ENCODE measurements around the gene NPHS1. TPM values are rescaled to one million over a fixed set of nuclear protein-coding genes. Genes with fewer than 3 reads are reported as not detected.

The NPHS1 gene
- total and polyA plus RNA-seq, 2 donors (not counting 1 experiment from before 2014, with no cell fraction given), result not detected

GRCh38 chr19:35828692-35829301 is 23.5 kb downstream of the NPHS1 start:
- TF ChIP-seq CTCF (conservative IDR thresholded peaks at IDR 0.05 in 1 of 2, IDR thresholded peaks at IDR 0.05 in 1 of 2; ENCODE audit: low read depth in 1 of 2, low read length in 2 of 2) (no peak), EZH2 (IDR thresholded peaks at IDR 0.05; ENCODE audit: low read length, missing control alignments) (no peak)
- Histone ChIP-seq H3K9ac (ENCODE audit: insufficient read depth, low read length) (no peak overlapping the region), H3K4me3 (replicated peaks in 1 of 4; ENCODE audit: control extremely low read depth in 1 of 4, insufficient read depth in 1 of 4, low read depth in 3 of 4, low read length in 4 of 4) (no peak overlapping the region), H2AFZ (ENCODE audit: low read length) (no peak overlapping the region), H3K36me3 (ENCODE audit: control insufficient read depth, insufficient read depth, low read length) (no peaks in the 10 kb centered on the region), H3K27ac (ENCODE audit: insufficient read depth, low read length) (no peak overlapping the region), H3K4me2 (ENCODE audit: extremely low read depth, insufficient read depth, low read length) (no peak overlapping the region), H3K9me3 (ENCODE audit: control insufficient read depth, insufficient read depth, low read depth, low read length) (no peaks in the 10 kb centered on the region), H4K20me1 (ENCODE audit: control insufficient read depth, extremely low read depth, insufficient read depth, low read length) (no peaks in the 10 kb centered on the region), H3K27me3 (ENCODE audit: control insufficient read depth, insufficient read depth, low read length) (no peaks in the 10 kb centered on the region), H3K4me1 (ENCODE audit: control insufficient read depth, extremely low read depth, insufficient read depth, low read length) (no peaks in the 10 kb centered on the region), H3K79me2 (ENCODE audit: control insufficient read depth, insufficient read depth, low read length) (no peaks in the 10 kb centered on the region)
- DNase-seq (ENCODE audit: low read depth in 2 of 2), result peak; percentile 55 to 73

- Histone ChIP-seq H3K4me1 (ENCODE audit: control insufficient read depth, extremely low read depth, insufficient read depth, low read length) (no peaks in the 10 kb centered on the region), H3K79me2 (ENCODE audit: control insufficient read depth, insufficient read depth, low read length) (no peaks in the 10 kb centered on the region), H3K36me3 (ENCODE audit: control insufficient read depth, insufficient read depth, low read length) (no peaks in the 10 kb centered on the region), H3K27me3 (ENCODE audit: control insufficient read depth, insufficient read depth, low read length) (no peaks in the 10 kb centered on the region), H3K27ac (ENCODE audit: insufficient read depth, low read length) (no peak overlapping the region), H3K4me3 (replicated peaks in 1 of 4; ENCODE audit: control extremely low read depth in 1 of 4, insufficient read depth in 1 of 4, low read depth in 3 of 4, low read length in 4 of 4) (no peak overlapping the region), H3K9me3 (ENCODE audit: control insufficient read depth, insufficient read depth, low read depth, low read length) (no peaks in the 10 kb centered on the region), H3K9ac (ENCODE audit: insufficient read depth, low read length) (no peak overlapping the region), H2AFZ (ENCODE audit: low read length) (no peak overlapping the region), H4K20me1 (ENCODE audit: control insufficient read depth, extremely low read depth, insufficient read depth, low read length) (no peaks in the 10 kb centered on the region), H3K4me2 (ENCODE audit: extremely low read depth, insufficient read depth, low read length) (no peak overlapping the region)
- DNase-seq (ENCODE audit: low read depth in 2 of 2), result no peak
- TF ChIP-seq CTCF (conservative IDR thresholded peaks at IDR 0.05 in 1 of 2, IDR thresholded peaks at IDR 0.05 in 1 of 2; ENCODE audit: low read depth in 1 of 2, low read length in 2 of 2) (no peak), EZH2 (IDR thresholded peaks at IDR 0.05; ENCODE audit: low read length, missing control alignments) (no peak)
Measured at GRCh38 chr19:35824150-35824549, 28.2 kb downstream of the NPHS1 start.

GRCh38 chr19:35822579-35822978 is 29.7 kb downstream of the NPHS1 start:
- no peaks in the 10 kb centered on the region for H3K27me3 ChIP-seq (ENCODE audit: control insufficient read depth, insufficient read depth, low read length)
- no peak for TF ChIP-seq EZH2 (IDR thresholded peaks at IDR 0.05; ENCODE audit: low read length, missing control alignments)
- TF ChIP-seq CTCF (conservative IDR thresholded peaks at IDR 0.05 in 1 of 2, IDR thresholded peaks at IDR 0.05 in 1 of 2; ENCODE audit: low read depth in 1 of 2, low read length in 2 of 2), result no peak
- H4K20me1 ChIP-seq (ENCODE audit: control insufficient read depth, extremely low read depth, insufficient read depth, low read length), result no peaks in the 10 kb centered on the region
- DNase-seq (ENCODE audit: low read depth in 2 of 2), result no peak
- H3K4me3 ChIP-seq (replicated peaks in 1 of 4; ENCODE audit: control extremely low read depth in 1 of 4, insufficient read depth in 1 of 4, low read depth in 3 of 4, low read length in 4 of 4), result no peak overlapping the region
- H3K4me2 ChIP-seq (ENCODE audit: extremely low read depth, insufficient read depth, low read length), result no peak overlapping the region
- no peak overlapping the region for H3K27ac ChIP-seq (ENCODE audit: insufficient read depth, low read length)
- no peak overlapping the region for H2AFZ ChIP-seq (ENCODE audit: low read length)
- H3K9ac ChIP-seq (ENCODE audit: insufficient read depth, low read length), result no peak overlapping the region
- H3K79me2 ChIP-seq (ENCODE audit: control insufficient read depth, insufficient read depth, low read length), result no peaks in the 10 kb centered on the region
- H3K9me3 ChIP-seq (ENCODE audit: control insufficient read depth, insufficient read depth, low read depth, low read length), result no peaks in the 10 kb centered on the region
- H3K4me1 ChIP-seq (ENCODE audit: control insufficient read depth, extremely low read depth, insufficient read depth, low read length), result no peaks in the 10 kb centered on the region
- no peaks in the 10 kb centered on the region for H3K36me3 ChIP-seq (ENCODE audit: control insufficient read depth, insufficient read depth, low read length)
